H1 (cell line): ENCODE measurements around the gene ZWILCH. TPM values are rescaled to one million over a fixed set of nuclear protein-coding genes. Genes with fewer than 3 reads are reported as not detected.

Source experiments
- CTCF ChIA-PET: fragments of 300-600 bp; sonication (Branson Sonifier 250); formaldehyde crosslinking; loops from one replicate; lab custom pipeline; 2021; ENCODE audit not compliant: partially characterized antibody; lab: Charles Lee
- POLR2A ChIA-PET: fragments of 300-600 bp; sonication (Branson Sonifier 250); formaldehyde crosslinking; loops from one replicate; lab custom pipeline; 2021; ENCODE audit warnings: inconsistent platforms; ENCODE audit not compliant: partially characterized antibody; lab: Charles Lee
- DNase-seq, 2 experiments: peaks; one replicate each; pipeline versions ENCODE4 v3.0.0 to v3.0.0-alpha.2; 2010 to 2022; ENCODE audit warnings: low spot score in 2 of 2, low read depth in 1 of 2, mixed read lengths in 1 of 2
- FAIRE-seq: peaks from 2 replicates; lab custom pipeline; 2011; peaks lifted over from hg19 to GRCh38; lab: Jason Lieb, UNC
- H2AFZ ChIP-seq: 2 replicates; pipeline ENCODE4 v1.8.1; 2012; ENCODE audit warnings: low read length, inconsistent platforms
- H2AK5ac ChIP-seq: 2 replicates; pipeline ENCODE4 v1.6.1; 2013; ENCODE audit warnings: low read depth, low read length
- H2BK120ac ChIP-seq: replicated peaks from 2 replicates; pipeline ENCODE3; 2013; ENCODE audit warnings: low read depth, low read length, inconsistent platforms
- H2BK12ac ChIP-seq: 2 replicates; pipeline ENCODE4 v1.6.1; 2013; ENCODE audit warnings: low read depth, low read length
- H2BK15ac ChIP-seq: 2 replicates; pipeline ENCODE4 v1.6.1; 2013; ENCODE audit warnings: low read length
- H2BK20ac ChIP-seq: 2 replicates; pipeline ENCODE4 v1.6.1; 2013; ENCODE audit warnings: low read length
- H2BK5ac ChIP-seq: 2 replicates; pipeline ENCODE4 v1.6.1; 2013; ENCODE audit warnings: low read depth, low read length
- H3K14ac ChIP-seq: 2 replicates; pipeline ENCODE4 v1.6.1; 2013; ENCODE audit warnings: inconsistent platforms; ENCODE audit not compliant: insufficient read length
- H3K18ac ChIP-seq: 2 replicates; pipeline ENCODE4 v1.6.1; 2013; ENCODE audit warnings: low read length; ENCODE audit errors: extremely low read depth
- H3K23ac ChIP-seq: 2 replicates; pipeline ENCODE4 v1.6.1; 2013; ENCODE audit warnings: inconsistent platforms; ENCODE audit not compliant: insufficient read length
- H3K23me2 ChIP-seq: 2 replicates; pipeline ENCODE4 v1.6.1; 2013; ENCODE audit warnings: low read depth, low read length
- H3K27ac ChIP-seq: 2 replicates; pipeline ENCODE4 v1.6.1; 2011; ENCODE audit warnings: low read depth, low read length, inconsistent platforms
- H3K27me3 ChIP-seq, 4 experiments: replicated peaks in 1 of 4; 1 replicate in 1 of 4; 2 replicates in 3 of 4; pipeline versions ENCODE4 v1.6.1 to v1.8.1; 2011 to 2013; ENCODE audit warnings: low read length in 3 of 4, mild to moderate bottlenecking in 3 of 4, inconsistent platforms in 2 of 4, mixed read lengths in 2 of 4, moderate library complexity in 1 of 4; ENCODE audit not compliant: control insufficient read depth in 3 of 4, insufficient read depth in 3 of 4; ENCODE audit errors: extremely low read depth in 1 of 4
- H3K36me3 ChIP-seq, 4 experiments: 2 replicates each; pipeline versions ENCODE4 v1.6.1 to v1.8.1; 2011 to 2013; ENCODE audit warnings: mild to moderate bottlenecking in 4 of 4, low read length in 3 of 4, moderate library complexity in 2 of 4, control low read depth in 1 of 4, inconsistent platforms in 1 of 4; ENCODE audit not compliant: insufficient read depth in 4 of 4, control insufficient read depth in 2 of 4
- H3K4ac ChIP-seq: replicated peaks from 2 replicates; pipeline ENCODE3; 2013; ENCODE audit warnings: low read length, low read depth, mixed read lengths, inconsistent platforms; ENCODE audit not compliant: insufficient read length
- H3K4me1 ChIP-seq, 4 experiments: replicated peaks in 1 of 4; 1 replicate in 1 of 4; 2 replicates in 3 of 4; pipeline versions ENCODE4 v1.6.1 to v1.8.1; 2011 to 2013; ENCODE audit warnings: low read length in 3 of 4, inconsistent platforms in 2 of 4, mixed read lengths in 1 of 4; ENCODE audit not compliant: insufficient read depth in 4 of 4, control insufficient read depth in 3 of 4
- H3K4me2 ChIP-seq, 2 experiments: 2 replicates each; pipeline versions ENCODE4 v1.6.1 to v1.8.1; 2011 to 2013; ENCODE audit warnings: low read depth in 2 of 2, low read length in 2 of 2, control low read depth in 1 of 2, inconsistent platforms in 1 of 2, mild to moderate bottlenecking in 1 of 2; ENCODE audit not compliant: insufficient read depth in 1 of 2
- H3K4me3 ChIP-seq, 4 experiments: fragments of 200-600, 300-600 bp in 1 of 4; sonication (generic), shearing (Covaris generic), sonication (Bioruptor Twin) in 1 of 4; 2 replicates each; pipeline versions ENCODE4 v1.5.1 to v1.8.1; 2011 to 2016; ENCODE audit warnings: low read length in 4 of 4, low read depth in 3 of 4, control low read depth in 2 of 4, inconsistent platforms in 2 of 4, mild to moderate bottlenecking in 2 of 4, mixed read lengths in 1 of 4, moderate library complexity in 1 of 4; ENCODE audit not compliant: insufficient read depth in 2 of 4; ENCODE audit errors: extremely low read depth in 1 of 4
- H3K56ac ChIP-seq: replicated peaks from 2 replicates; pipeline ENCODE3; 2013; ENCODE audit warnings: low read depth, mild to moderate bottlenecking, mixed read lengths, low read length, inconsistent platforms; ENCODE audit not compliant: insufficient read length
- H3K79me1 ChIP-seq: 2 replicates; pipeline ENCODE4 v1.6.1; 2013; ENCODE audit warnings: low read depth, low read length, control low read depth
- H3K79me2 ChIP-seq, 2 experiments: 2 replicates each; pipeline versions ENCODE4 v1.6.1 to v1.8.1; 2012 to 2013; ENCODE audit warnings: low read length in 2 of 2, mild to moderate bottlenecking in 2 of 2, inconsistent platforms in 1 of 2; ENCODE audit not compliant: insufficient read depth in 2 of 2, control insufficient read depth in 1 of 2
- H3K9ac ChIP-seq, 4 experiments: replicated peaks in 1 of 4; 1 replicate in 1 of 4; 2 replicates in 3 of 4; pipeline versions ENCODE4 v1.6.1 to v1.8.1; 2011 to 2013; ENCODE audit warnings: low read depth in 3 of 4, low read length in 3 of 4, control low read depth in 2 of 4, mild to moderate bottlenecking in 2 of 4, moderate library complexity in 2 of 4, inconsistent platforms in 1 of 4; ENCODE audit errors: extremely low read depth in 1 of 4
- H3K9me3 ChIP-seq, 2 experiments: 2 replicates each; pipeline versions ENCODE4 v1.6.1 to v1.8.1; 2012 to 2013; ENCODE audit warnings: mild to moderate bottlenecking in 2 of 2, moderate library complexity in 2 of 2, control low read depth in 1 of 2, inconsistent platforms in 1 of 2, low read depth in 1 of 2, low read length in 1 of 2, mixed read lengths in 1 of 2; ENCODE audit not compliant: insufficient read depth in 2 of 2
- H4K20me1 ChIP-seq, 2 experiments: replicated peaks in 1 of 2; 2 replicates each; pipeline versions ENCODE3 to v1.8.1; 2011 to 2013; ENCODE audit warnings: inconsistent platforms in 2 of 2, low read length in 2 of 2, mild to moderate bottlenecking in 1 of 2; ENCODE audit not compliant: insufficient read depth in 2 of 2, control insufficient read depth in 1 of 2
- H4K5ac ChIP-seq: 2 replicates; pipeline ENCODE4 v1.6.1; 2013; ENCODE audit warnings: low read length, low read depth, mixed read lengths, inconsistent platforms; ENCODE audit not compliant: insufficient read length
- H4K8ac ChIP-seq: 2 replicates; pipeline ENCODE4 v1.8.0; 2013; ENCODE audit warnings: mild to moderate bottlenecking, moderate library complexity, low read length, inconsistent platforms; ENCODE audit not compliant: insufficient read depth; ENCODE audit errors: extremely low read depth
- H4K91ac ChIP-seq: replicated peaks from 2 replicates; pipeline ENCODE3; 2013; ENCODE audit warnings: low read length, mixed read lengths, inconsistent platforms; ENCODE audit not compliant: insufficient read length
- CHD2 ChIP-seq: IDR thresholded peaks from 2 replicates; pipeline ENCODE4 v1.6.1; 2012; ENCODE audit warnings: low read length, improper control_type of control experiment
- CTBP2 ChIP-seq: IDR thresholded peaks from 2 replicates; pipeline ENCODE4 v1.7.0; 2011; ENCODE audit warnings: borderline replicate concordance, mild to moderate bottlenecking, moderate library complexity, mixed read lengths, low read length; ENCODE audit not compliant: insufficient read depth, insufficient read length
- EZH2 ChIP-seq: fragments of 200-600 bp; sonication (generic); IDR thresholded peaks from 2 replicates; pipeline ENCODE4 v1.7.1; 2012; ENCODE audit warnings: low read depth, mild to moderate bottlenecking, moderate library complexity, low read length, inconsistent platforms; ENCODE audit not compliant: severe bottlenecking
- POLR2A ChIP-seq, 2 experiments: IDR thresholded peaks; 1 replicate in 1 of 2; 2 replicates in 1 of 2; pipeline ENCODE4 v1.6.1; 2011; ENCODE audit warnings: low read depth in 2 of 2, low read length in 2 of 2, mild to moderate bottlenecking in 2 of 2; ENCODE audit errors: control extremely low read depth in 1 of 2
- POU5F1 ChIP-seq: IDR thresholded peaks from 2 replicates; pipeline ENCODE4 v1.6.1; 2011; ENCODE audit warnings: low read depth, mild to moderate bottlenecking, low read length, moderate library complexity
- RBBP5 ChIP-seq: IDR thresholded peaks from 2 replicates; pipeline ENCODE4 v1.7.1; 2012; ENCODE audit warnings: low read depth, mild to moderate bottlenecking, inconsistent platforms, low read length, moderate library complexity, borderline replicate concordance
- SIRT6 ChIP-seq: IDR thresholded peaks from one replicate; pipeline ENCODE4 v1.7.1; 2012; ENCODE audit warnings: low read length, inconsistent platforms
- TEAD4 ChIP-seq: IDR thresholded peaks from 2 replicates; pipeline ENCODE4 v1.6.1; 2012; ENCODE audit warnings: low read depth, low read length, inconsistent platforms, mixed read lengths
- WGBS, 2 experiments: shearing (Covaris generic) in 1 of 2; methylation state at CpG; one replicate each; pipeline versions ENCODE4 v1.1.6 to v1.1.7; 2013 to 2015; ENCODE audit warnings: low lambda C conversion rate in 2 of 2, mixed read lengths in 2 of 2, inconsistent platforms in 1 of 2, low coverage in 1 of 2, missing lambda C conversion rate in 1 of 2; ENCODE audit not compliant: insufficient replicate concordance in 2 of 2, insufficient coverage in 1 of 2, insufficient read length in 1 of 2; ENCODE audit errors: extremely low coverage in 1 of 2, missing lambda C conversion rate in 1 of 2; 5-methylcytosine and 5-hydroxymethylcytosine counted together
- polyA plus RNA-seq, 7 experiments: library from polyadenylated mRNA; depleted of rRNA in 3 of 7; stranded (reverse) in 5 of 7; unstranded in 2 of 7; fragments of >200 nt in 5 of 7; fragments of 200-250 nt in 2 of 7; gene quantifications; 1 replicate in 5 of 7; 2 replicates in 1 of 7; 4 replicates in 1 of 7; pipeline versions ENCODE4 v1.2.1 to v1.2.3, GENCODE V29; 2011 to 2013; ENCODE audit warnings: missing spikeins in 2 of 7, mixed read lengths in 2 of 7
- total RNA-seq: library from RNA; stranded (reverse); fragmentation: NEBNext Ultra II Directional; extraction: Animal tissue kit (Norgen Biotek cat#: 25700); gene quantifications from 2 replicates; pipeline ENCODE4 v1.2.1, GENCODE V29; 2021

The ZWILCH gene
- total and polyA plus RNA-seq, 2 of the 8 experiments (the other 6 are each of a cell fraction or from before 2014, with no cell fraction given), result 18.1 to 61.5 TPM

DNA sequence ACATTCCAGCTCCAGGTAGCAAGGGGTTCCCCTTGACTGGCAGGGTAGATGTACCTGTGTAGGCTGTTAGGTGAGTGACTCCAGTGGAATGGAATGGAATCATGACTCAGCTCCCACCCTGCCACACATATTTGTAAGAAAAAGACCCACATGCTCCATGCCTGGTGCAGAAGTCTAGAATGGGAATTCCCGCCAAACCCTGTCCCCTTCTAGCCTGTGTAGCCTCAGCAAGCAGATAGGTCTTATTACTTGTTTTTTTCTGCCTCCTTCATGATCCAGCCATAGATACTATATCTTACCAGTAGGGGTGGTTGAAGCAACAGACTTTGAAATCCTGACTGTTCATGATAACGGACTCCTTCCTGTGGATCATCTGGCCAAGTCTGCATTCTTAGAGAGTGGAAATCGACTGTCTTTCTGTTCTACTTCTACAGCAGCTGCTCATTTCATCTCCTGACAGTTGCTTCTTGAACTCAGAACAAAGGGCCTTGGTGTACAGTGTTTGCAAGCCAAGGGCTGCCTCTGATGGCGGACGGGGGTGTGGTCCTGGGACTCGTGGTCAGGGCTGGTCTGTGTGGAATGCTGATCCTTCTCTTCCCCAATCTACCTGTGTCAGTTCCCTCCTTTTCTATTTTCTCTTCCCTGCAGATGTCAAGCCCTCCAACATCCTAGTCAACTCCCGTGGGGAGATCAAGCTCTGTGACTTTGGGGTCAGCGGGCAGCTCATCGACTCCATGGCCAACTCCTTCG is 23.8 kb upstream of the ZWILCH start:
- H2AK5ac ChIP-seq, result no peak overlapping the region
- 93% methylated on average over 10 of the region's 10 CpGs; no CpG with 5 or more reads in 1 of the 2 experiments for WGBS, 2 experiments
- H4K91ac ChIP-seq, result no peak overlapping the region
- H3K9ac ChIP-seq, result no peak overlapping the region
- H3K27ac ChIP-seq, result no peak overlapping the region
- H2BK120ac ChIP-seq, result no peak overlapping the region
- H3K79me1 ChIP-seq, result peaks cover 5% of the 10 kb centered on the region; the same call in 1 of the 2 replicates
- H2BK20ac ChIP-seq, result no peak overlapping the region
- no peak overlapping the region for H2BK15ac ChIP-seq
- H3K27me3 ChIP-seq, result no peaks in the 10 kb centered on the region
- no peak overlapping the region for H3K14ac ChIP-seq
- H4K5ac ChIP-seq, result no peak overlapping the region
- no peak overlapping the region for H2BK12ac ChIP-seq
- no peak overlapping the region for H3K18ac ChIP-seq
- H3K36me3 ChIP-seq, result peaks cover 0 to 20% (median 10%) of the 10 kb centered on the region in 4 experiments; a peak in 5 of 8 replicates
- H3K4me1 ChIP-seq, result peaks cover 1 to 11% (median 6%) of the 10 kb centered on the region in 4 experiments
- H3K23ac ChIP-seq, result no peak overlapping the region
- H3K9me3 ChIP-seq, result no peaks in the 10 kb centered on the region
- ChIA-PET CTCF (interaction anchor here (1.2 to 1.5 kb wide), 3 partner anchors 16 to 77 kb away, joined by 3 to 7 read pairs (median 3); partner anchors contain the start of gene SNAPC5), POLR2A (interaction anchor here (1.0 to 2.9 kb wide), 5 partner anchors 9 to 24 kb away, joined by 3 to 14 read pairs (median 4); partner anchors contain the start of genes SNAPC5 and ZWILCH)
- peaks cover 0 to 16% of the 10 kb centered on the region in 2 experiments; a peak in 1 of 4 replicates for H3K79me2 ChIP-seq
- no peak overlapping the region for H4K8ac ChIP-seq
- TF ChIP-seq SIRT6, result no peak
- no peak for TF ChIP-seq EZH2
- TF ChIP-seq CTBP2, result no peak
- no peak for TF ChIP-seq POU5F1
- TF ChIP-seq RBBP5, result no peak
- no peak for TF ChIP-seq CHD2
- TF ChIP-seq TEAD4, result no peak
- no peak for TF ChIP-seq POLR2A (IDR thresholded peaks at IDR 0.05; ENCODE audit: control extremely low read depth in 1 of 2, low read depth in 2 of 2, low read length in 2 of 2)
- H3K4ac ChIP-seq, result no peak overlapping the region
- no peak overlapping the region for H3K4me3 ChIP-seq
- H2BK5ac ChIP-seq, result no peak overlapping the region
- H3K4me2 ChIP-seq, result no peak overlapping the region
- H3K56ac ChIP-seq, result no peak overlapping the region
- DNase-seq (no peak), FAIRE-seq (no peak)
- H4K20me1 ChIP-seq, result peaks cover 3% of the 10 kb centered on the region in 2 experiments
- no peaks in the 10 kb centered on the region for H3K23me2 ChIP-seq
- no peak overlapping the region for H2AFZ ChIP-seq
